HG02678 (cell line): ENCODE data around the gene P3H4.
A peak's percentile ranks its signal among the peaks of the same experiment; 100 is the strongest.
"Not testable (repeated sequence)": the region's sequence is repeated elsewhere in the genome, so short reads cannot be mapped to it uniquely, and the experiment has no call there.

ENCODE experiments used
- ATAC-seq: cut with Tn5 transposase; IDR thresholded peaks from one replicate; pipeline ENCODE4 v1.9.1; 2021; ENCODE audit warnings: mild to moderate bottlenecking, moderate library complexity; ENCODE audit not compliant: unreplicated experiment

P3H4 gene

GRCh38 chr17:41811549-41812380 is at the start of gene P3H4:
TSS of gene P3H4 (minus strand) at chr17:41811949. CDS start at chr17:41811915, 34 bp downstream.
- peak; percentile 64 for ATAC-seq

- no peak for ATAC-seq
These were observed 48.6 kb upstream of the P3H4 start for GRCh38 chr17:41860254-41860931.

GRCh38 chr17:41851382-41851781 is 39.6 kb upstream of the P3H4 start:
- ATAC-seq, result not testable (repeated sequence)

- ATAC-seq, result no peak
These were observed 37.7 kb upstream of the P3H4 start for GRCh38 chr17:41849251-41849990.

- no peak for ATAC-seq
These were observed 37.0 kb upstream of the P3H4 start for GRCh38 chr17:41848788-41849187.

GRCh38 chr17:41844971-41845370 is 33.2 kb upstream of the P3H4 start:
- ATAC-seq, result no peak

- ATAC-seq, result not testable (repeated sequence)
These were observed 29.0 kb upstream of the P3H4 start for GRCh38 chr17:41840781-41841180.

- ATAC-seq, result not testable (repeated sequence)
These were observed 27.7 kb upstream of the P3H4 start for GRCh38 chr17:41839448-41839847.

- ATAC-seq, result no peak
These were observed 26.2 kb upstream of the P3H4 start, which contains the start of gene KLHL10 for GRCh38 chr17:41837761-41838538. TSS of gene KLHL10 (plus strand) at chr17:41837825. CDS start at chr17:41837933, 108 bp downstream.

GRCh38 chr17:41836550-41837196 is 24.9 kb upstream of the P3H4 start:
- no peak for ATAC-seq

- peak; percentile 58 for ATAC-seq
These were observed 24.2 kb upstream of the P3H4 start, which contains the start of gene NT5C3B for GRCh38 chr17:41835800-41836549. TSS of gene NT5C3B (minus strand) at chr17:41836232. CDS start at chr17:41836193, 39 bp downstream.

GRCh38 chr17:41835214-41835799 is 23.6 kb upstream of the P3H4 start:
- ATAC-seq, result peak; percentile 20

- not testable (repeated sequence) for ATAC-seq
These were observed 18.2 kb upstream of the P3H4 start for GRCh38 chr17:41829961-41830360.

- ATAC-seq, result no peak
These were observed 13.6 kb upstream of the P3H4 start for GRCh38 chr17:41825175-41825845.

- no peak for ATAC-seq
These were observed 12.3 kb upstream of the P3H4 start for GRCh38 chr17:41824086-41824485.

- no peak for ATAC-seq
These were observed 11.8 kb upstream of the P3H4 start for GRCh38 chr17:41823580-41823979.

- no peak for ATAC-seq
These were observed 11.4 kb upstream of the P3H4 start for GRCh38 chr17:41823141-41823524.
